Upper lobe of left lung (tissue), 6 donors: ENCODE measurements around the gene MYO16. TPM values are rescaled to one million over a fixed set of nuclear protein-coding genes. Genes with fewer than 3 reads are reported as not detected.

Source experiments
- ATAC-seq, 2 donors: fragments of 200-7000 bp; cut with Tn5 transposase; one replicate each; pipeline ENCODE4 v1.9.1; 2022; ENCODE audit warnings: mild to moderate bottlenecking in 2 of 2, moderate library complexity in 2 of 2; ENCODE audit not compliant: low FRiP score in 2 of 2
- DNase-seq, 2 donors: peaks; one replicate each; pipeline ENCODE4 v3.0.0-alpha.2; 2019 to 2020
- H3K27ac ChIP-seq, 4 donors: fragments of 200-600 bp; sonication (generic); one replicate each; pipeline ENCODE4 v1.5.1; 2016 to 2019
- H3K27me3 ChIP-seq, 4 donors: fragments of 200-600 bp; sonication (generic); one replicate each; pipeline ENCODE4 v1.5.1; 2017 to 2019
- H3K36me3 ChIP-seq, 4 donors: fragments of 200-600 bp; sonication (generic); one replicate each; pipeline ENCODE4 v1.5.1; 2016 to 2019
- H3K4me1 ChIP-seq, 4 donors: fragments of 200-600 bp; sonication (generic); one replicate each; pipeline ENCODE4 v1.5.1; 2018 to 2019
- H3K4me3 ChIP-seq, 4 donors: fragments of 200-600 bp; sonication (generic); one replicate each; pipeline ENCODE4 v1.5.1; 2017 to 2019; ENCODE audit warnings: mild to moderate bottlenecking in 2 of 4, moderate library complexity in 1 of 4
- H3K9me3 ChIP-seq, 4 donors: fragments of 200-600 bp; sonication (generic); one replicate each; pipeline ENCODE4 v1.5.1; 2018 to 2019
- EP300 ChIP-seq, 4 donors: sonication (generic); formaldehyde crosslinking; IDR thresholded peaks; one replicate each; pipeline ENCODE4 v1.5.1; 2017; ENCODE audit warnings: antibody characterized with exemption in 4 of 4, control low read depth in 2 of 4
- POLR2A ChIP-seq, 4 donors: fragments of 450-650 bp; IDR thresholded peaks; one replicate each; pipeline ENCODE4 v1.5.1; 2016 to 2017; ENCODE audit warnings: antibody characterized with exemption in 4 of 4, mild to moderate bottlenecking in 2 of 4
- POLR2AphosphoS5 ChIP-seq, 2 donors: sonication (generic); formaldehyde crosslinking; IDR thresholded peaks; one replicate each; pipeline ENCODE4 v1.5.1; 2017; ENCODE audit warnings: antibody characterized with exemption in 2 of 2
- WGBS, 2 donors: methylation state at CpG; one replicate each; pipeline ENCODE4 v1.1.5; 2017 to 2018; 5-methylcytosine and 5-hydroxymethylcytosine counted together
- total RNA-seq, 6 donors: library from RNA; depleted of rRNA in 4 of 6; stranded (reverse); fragments of >200 nt in 4 of 6; gene quantifications; one replicate each; pipeline versions ENCODE4 v1.1.0 to v1.2.1, GENCODE V29; 2016 to 2021
- TF ChIP-seq, protein P1 (sequence below), 6 experiments: fragments of 450-650 bp in 4 of 6; fragments of 200-600 bp in 2 of 6; sonication (generic) in 2 of 6; IDR thresholded peaks; one replicate each; pipeline ENCODE4 v1.5.1; 2016 to 2019; ENCODE audit warnings: antibody characterized with exemption in 6 of 6
- donor health status: DM: no; HTN: no; CAD: no; lungs with moderate emphysema.
- donor health status: DM: no; HTN: yes; CAD: no; lungs with severe emphysema.

MYO16 gene
- total RNA-seq, 6 donors from 2014 or later = under 0.01 to 0.55 (median 0.20) TPM; not detected in 1

DNA sequence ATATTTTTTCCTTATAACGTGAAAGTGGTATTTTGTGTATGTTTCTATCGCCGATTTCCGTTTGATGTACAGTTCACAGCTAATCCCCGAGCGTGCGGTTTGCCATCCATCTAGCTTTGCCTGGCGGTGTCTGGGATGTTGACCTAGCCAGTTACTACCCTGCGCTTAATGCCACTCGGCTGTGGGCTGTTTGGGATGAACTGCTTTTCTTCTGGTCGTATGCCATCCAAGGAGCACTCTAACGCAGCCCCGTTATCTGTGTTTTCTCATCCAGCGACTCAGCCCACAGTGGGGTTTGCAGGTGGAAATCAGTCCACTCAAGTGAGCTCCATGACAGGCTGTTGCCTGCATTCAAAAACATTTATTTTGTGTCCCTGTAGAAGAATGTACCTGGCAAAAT is 512.3 kb downstream of the MYO16 start:
- peaks cover 0 to 11% (median 5%) of the 10 kb centered on the region in 4 donors for H3K27me3 ChIP-seq
- H3K4me3 ChIP-seq = no peak overlapping the region
- no peaks in the 10 kb centered on the region for H3K36me3 ChIP-seq
- H3K4me1 ChIP-seq = peaks cover 0 to 8% (median 2%) of the 10 kb centered on the region in 4 donors
- DNase-seq (no peak), ATAC-seq (no peak)
- no peak for TF ChIP-seq POLR2AphosphoS5 (IDR thresholded peaks at IDR 0.05)
- no peak for TF ChIP-seq POLR2A (IDR thresholded peaks at IDR 0.05)
- TF ChIP-seq, protein P1, sequence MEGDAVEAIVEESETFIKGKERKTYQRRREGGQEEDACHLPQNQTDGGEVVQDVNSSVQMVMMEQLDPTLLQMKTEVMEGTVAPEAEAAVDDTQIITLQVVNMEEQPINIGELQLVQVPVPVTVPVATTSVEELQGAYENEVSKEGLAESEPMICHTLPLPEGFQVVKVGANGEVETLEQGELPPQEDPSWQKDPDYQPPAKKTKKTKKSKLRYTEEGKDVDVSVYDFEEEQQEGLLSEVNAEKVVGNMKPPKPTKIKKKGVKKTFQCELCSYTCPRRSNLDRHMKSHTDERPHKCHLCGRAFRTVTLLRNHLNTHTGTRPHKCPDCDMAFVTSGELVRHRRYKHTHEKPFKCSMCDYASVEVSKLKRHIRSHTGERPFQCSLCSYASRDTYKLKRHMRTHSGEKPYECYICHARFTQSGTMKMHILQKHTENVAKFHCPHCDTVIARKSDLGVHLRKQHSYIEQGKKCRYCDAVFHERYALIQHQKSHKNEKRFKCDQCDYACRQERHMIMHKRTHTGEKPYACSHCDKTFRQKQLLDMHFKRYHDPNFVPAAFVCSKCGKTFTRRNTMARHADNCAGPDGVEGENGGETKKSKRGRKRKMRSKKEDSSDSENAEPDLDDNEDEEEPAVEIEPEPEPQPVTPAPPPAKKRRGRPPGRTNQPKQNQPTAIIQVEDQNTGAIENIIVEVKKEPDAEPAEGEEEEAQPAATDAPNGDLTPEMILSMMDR (IDR thresholded peaks at IDR 0.05) = no peak
- no peak for TF ChIP-seq EP300 (IDR thresholded peaks at IDR 0.05)
- H3K9me3 ChIP-seq = no peaks in the 10 kb centered on the region
- no peak overlapping the region for H3K27ac ChIP-seq
- WGBS, 2 donors = 93% methylated on average over 14 of the region's 14 CpGs

DNA sequence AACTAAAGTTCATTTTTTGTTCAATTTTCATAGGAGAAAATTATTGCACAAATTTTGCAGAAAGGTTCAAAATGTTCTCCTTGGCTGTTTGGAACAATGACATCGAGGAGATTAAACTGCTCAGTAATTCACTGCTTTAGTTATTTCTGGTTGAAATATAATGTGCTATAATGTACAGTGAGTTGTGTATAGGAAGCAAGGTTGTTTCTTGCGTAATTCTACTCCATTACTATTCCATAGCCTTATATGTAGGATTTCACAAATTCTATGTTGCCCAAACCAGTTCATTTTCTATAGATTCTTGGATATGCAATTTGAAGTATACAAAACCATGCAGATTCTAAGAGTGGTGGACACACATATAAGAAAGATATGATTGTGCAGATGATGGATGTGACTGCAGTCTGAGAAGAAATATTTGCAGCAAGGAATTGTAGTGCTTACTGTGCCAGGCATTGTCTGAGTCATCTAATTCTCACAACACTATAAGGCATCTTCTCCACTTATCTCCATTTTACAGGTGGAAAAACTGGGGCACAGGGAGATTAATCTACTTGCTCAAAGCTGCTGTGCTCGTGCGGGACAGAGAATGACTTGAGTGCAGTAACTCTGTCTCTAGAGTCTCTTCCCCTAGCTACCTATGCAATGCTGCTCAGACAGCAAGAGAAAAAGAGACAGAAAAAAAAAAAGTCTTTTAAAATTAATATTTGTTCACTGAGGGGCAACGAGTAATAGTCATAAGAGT is 515.5 kb downstream of the MYO16 start:
- no peak for DNase-seq
- no peak for TF ChIP-seq POLR2AphosphoS5 (IDR thresholded peaks at IDR 0.05)
- TF ChIP-seq, protein P1 (IDR thresholded peaks at IDR 0.05) = no peak
- TF ChIP-seq EP300 (IDR thresholded peaks at IDR 0.05) = no peak
- no peak for TF ChIP-seq POLR2A (IDR thresholded peaks at IDR 0.05)
- 57 to 64% methylated on average over 5 of the region's 5 CpGs for WGBS, 2 donors
- no peak overlapping the region for H3K4me3 ChIP-seq
- H3K9me3 ChIP-seq = no peaks in the 10 kb centered on the region
- no peak overlapping the region for H3K27ac ChIP-seq
- H3K27me3 ChIP-seq = peaks cover 0 to 11% (median 5%) of the 10 kb centered on the region in 4 donors
- no peak for ATAC-seq
- peaks cover 0 to 8% (median 2%) of the 10 kb centered on the region in 4 donors for H3K4me1 ChIP-seq
- no peaks in the 10 kb centered on the region for H3K36me3 ChIP-seq

DNA sequence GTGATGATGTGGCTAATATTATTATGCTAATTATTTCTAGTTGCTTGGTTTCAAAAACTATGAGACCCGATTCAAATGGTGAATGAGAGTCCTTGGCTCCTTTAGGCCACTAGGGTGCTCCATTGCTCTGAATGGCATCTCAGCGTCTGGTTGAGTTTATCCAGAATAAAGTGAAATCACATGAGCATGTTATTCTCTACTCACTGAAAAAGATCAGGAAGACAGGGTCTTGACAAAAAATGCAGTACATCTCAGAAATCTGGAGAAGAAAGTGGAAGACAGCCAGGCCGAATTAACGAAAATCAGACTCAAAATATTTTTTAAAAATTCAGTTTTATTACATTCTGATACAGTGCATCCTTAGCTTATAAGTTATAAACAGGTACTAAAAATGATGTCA is 516.2 kb downstream of the MYO16 start:
- H3K4me1 ChIP-seq = peaks cover 0 to 5% (median under 1%) of the 10 kb centered on the region in 4 donors
- TF ChIP-seq POLR2A (IDR thresholded peaks at IDR 0.05) = no peak
- no peak for TF ChIP-seq POLR2AphosphoS5 (IDR thresholded peaks at IDR 0.05)
- TF ChIP-seq, protein P1 (IDR thresholded peaks at IDR 0.05) = peak; percentile 40 to 77 (median 63)
- no peak for TF ChIP-seq EP300 (IDR thresholded peaks at IDR 0.05)
- no peak overlapping the region for H3K27ac ChIP-seq
- H3K27me3 ChIP-seq = peaks cover 0 to 5% (median 2%) of the 10 kb centered on the region in 4 donors
- H3K4me3 ChIP-seq = no peak overlapping the region
- 16 to 25% methylated on average over 4 of the region's 4 CpGs for WGBS, 2 donors
- no peaks in the 10 kb centered on the region for H3K36me3 ChIP-seq
- H3K9me3 ChIP-seq = no peaks in the 10 kb centered on the region
- ATAC-seq = peak; percentile 80
- peak in 1 of 2 donors; percentile 36 for DNase-seq

DNA sequence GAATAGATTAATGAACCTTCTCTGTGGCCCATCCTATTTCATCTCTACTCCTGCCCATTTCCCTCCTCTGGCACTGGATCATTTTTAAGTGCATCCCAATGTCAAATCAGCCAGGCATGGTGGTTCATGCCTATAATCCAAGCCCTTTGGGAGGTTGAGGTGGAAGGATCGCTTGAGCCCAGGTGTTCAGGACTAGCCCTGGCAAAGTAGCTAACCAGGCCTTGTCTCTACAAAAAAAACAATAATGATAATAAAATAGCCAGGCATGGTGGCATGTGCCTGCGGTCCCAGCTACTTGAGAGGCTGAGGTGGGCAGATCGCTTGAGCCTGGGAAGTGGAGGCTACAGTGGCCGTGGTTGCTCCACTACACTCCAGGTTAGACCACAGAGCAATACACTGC is 517.0 kb downstream of the MYO16 start:
- Histone ChIP-seq H3K27me3 (no peaks in the 10 kb centered on the region), H3K4me3 (no peak overlapping the region), H3K27ac (no peak overlapping the region), H3K36me3 (no peaks in the 10 kb centered on the region), H3K9me3 (no peaks in the 10 kb centered on the region), H3K4me1 (no peaks in the 10 kb centered on the region)
- ATAC-seq (no peak), DNase-seq (no peak)
- TF ChIP-seq POLR2AphosphoS5 (IDR thresholded peaks at IDR 0.05) (no peak), EP300 (IDR thresholded peaks at IDR 0.05) (no peak), POLR2A (IDR thresholded peaks at IDR 0.05) (no peak)
- TF ChIP-seq, protein P1 (IDR thresholded peaks at IDR 0.05) = no peak
- WGBS, 2 donors = 88 to 100% methylated on average over 4 of the region's 4 CpGs
